Measurements from ENCODE around the gene OR10A5. TPM values are rescaled to one million over a fixed set of nuclear protein-coding genes. Genes with fewer than 3 reads are reported as not detected.

OR10A5 gene
- total and polyA plus RNA-seq, 10 of the 15 experiments (the other 5 are each of a cell fraction or from before 2014, with no cell fraction given) = not detected

GRCh38 chr11:6843670-6844069 lies 1.8 kb upstream of the OR10A5 start:
- no peak overlapping the region for H3K4me3 ChIP-seq
- ChIA-PET RAD21 (ENCODE audit: unreplicated experiment) (no interaction called here), SMC1A (ENCODE audit: uncharacterized antibody, unreplicated experiment) (interaction anchor here (1.7 kb wide), 1 partner anchor 10 kb away, joined by 4 read pairs; no protein-coding TSS in a partner anchor), POLR2A (no interaction called here), CTCF (interaction anchor here (0.6 to 0.9 kb wide), 2 partner anchors 31 to 54 kb away, joined by 3 read pairs; no protein-coding TSS in a partner anchor)
- H4K20me1 ChIP-seq (ENCODE audit: control insufficient read depth, insufficient read depth) = no peaks in the 10 kb centered on the region
- no peak overlapping the region for H3K4me2 ChIP-seq (ENCODE audit: control insufficient read depth, insufficient read depth)
- FAIRE-seq (no peak), ATAC-seq (no peak), DNase-seq (ENCODE audit: low read depth, low spot score) (no peak)
- H3K27ac ChIP-seq (ENCODE audit: control insufficient read depth, insufficient read depth) = no peak overlapping the region
- 36% methylated on average over 2 of the region's 2 CpGs for WGBS (ENCODE audit: insufficient coverage, insufficient replicate concordance, low lambda C conversion rate, missing lambda C conversion rate)
- H3K4me1 ChIP-seq (ENCODE audit: control insufficient read depth, insufficient read depth, low read length) = no peaks in the 10 kb centered on the region
- no peak overlapping the region for H2AFZ ChIP-seq (ENCODE audit: control insufficient read depth, low read depth, low read length)
- H3K27me3 ChIP-seq (replicated peaks in 1 of 2; ENCODE audit: control insufficient read depth in 2 of 2, insufficient read depth in 2 of 2, low read length in 1 of 2) = no peaks in the 10 kb centered on the region; a peak in 1 of 4 replicates
- intact Hi-C loops (cut with micrococcal nuclease; ENCODE audit: unreplicated experiment) (no loop called here), in situ Hi-C loops (cut with MboI) (no loop called here)
- no TSS peak for BruUV-seq (replicated peaks)
- H3K36me3 ChIP-seq (ENCODE audit: control insufficient read depth in 2 of 2, insufficient read depth in 2 of 2, low read length in 1 of 2) = no peaks in the 10 kb centered on the region
- H3K79me2 ChIP-seq (ENCODE audit: control insufficient read depth, insufficient read depth, low read length) = no peaks in the 10 kb centered on the region
- H3K9ac ChIP-seq (ENCODE audit: control insufficient read depth, insufficient read depth, low read length) = no peak overlapping the region
- H3K9me3 ChIP-seq (replicated peaks; ENCODE audit: control insufficient read depth, insufficient read depth, low read length) = no peaks in the 10 kb centered on the region
- TF ChIP-seq, protein P1, sequence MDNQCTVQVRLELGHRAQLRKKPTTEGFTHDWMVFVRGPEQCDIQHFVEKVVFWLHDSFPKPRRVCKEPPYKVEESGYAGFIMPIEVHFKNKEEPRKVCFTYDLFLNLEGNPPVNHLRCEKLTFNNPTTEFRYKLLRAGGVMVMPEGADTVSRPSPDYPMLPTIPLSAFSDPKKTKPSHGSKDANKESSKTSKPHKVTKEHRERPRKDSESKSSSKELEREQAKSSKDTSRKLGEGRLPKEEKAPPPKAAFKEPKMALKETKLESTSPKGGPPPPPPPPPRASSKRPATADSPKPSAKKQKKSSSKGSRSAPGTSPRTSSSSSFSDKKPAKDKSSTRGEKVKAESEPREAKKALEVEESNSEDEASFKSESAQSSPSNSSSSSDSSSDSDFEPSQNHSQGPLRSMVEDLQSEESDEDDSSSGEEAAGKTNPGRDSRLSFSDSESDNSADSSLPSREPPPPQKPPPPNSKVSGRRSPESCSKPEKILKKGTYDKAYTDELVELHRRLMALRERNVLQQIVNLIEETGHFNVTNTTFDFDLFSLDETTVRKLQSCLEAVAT (IDR thresholded peaks at IDR 0.05) = no peak
- TF ChIP-seq NR2C1 (IDR thresholded peaks at IDR 0.05) = no peak
- no peak for TF ChIP-seq CEBPB (IDR thresholded peaks at IDR 0.05; ENCODE audit: borderline replicate concordance in 1 of 2, low read depth in 2 of 2, low read length in 2 of 2)
- no peak for TF ChIP-seq EZH2 (IDR thresholded peaks at IDR 0.05; ENCODE audit: borderline replicate concordance, control insufficient read depth, low read depth, low read length)
- TF ChIP-seq, protein P2, sequence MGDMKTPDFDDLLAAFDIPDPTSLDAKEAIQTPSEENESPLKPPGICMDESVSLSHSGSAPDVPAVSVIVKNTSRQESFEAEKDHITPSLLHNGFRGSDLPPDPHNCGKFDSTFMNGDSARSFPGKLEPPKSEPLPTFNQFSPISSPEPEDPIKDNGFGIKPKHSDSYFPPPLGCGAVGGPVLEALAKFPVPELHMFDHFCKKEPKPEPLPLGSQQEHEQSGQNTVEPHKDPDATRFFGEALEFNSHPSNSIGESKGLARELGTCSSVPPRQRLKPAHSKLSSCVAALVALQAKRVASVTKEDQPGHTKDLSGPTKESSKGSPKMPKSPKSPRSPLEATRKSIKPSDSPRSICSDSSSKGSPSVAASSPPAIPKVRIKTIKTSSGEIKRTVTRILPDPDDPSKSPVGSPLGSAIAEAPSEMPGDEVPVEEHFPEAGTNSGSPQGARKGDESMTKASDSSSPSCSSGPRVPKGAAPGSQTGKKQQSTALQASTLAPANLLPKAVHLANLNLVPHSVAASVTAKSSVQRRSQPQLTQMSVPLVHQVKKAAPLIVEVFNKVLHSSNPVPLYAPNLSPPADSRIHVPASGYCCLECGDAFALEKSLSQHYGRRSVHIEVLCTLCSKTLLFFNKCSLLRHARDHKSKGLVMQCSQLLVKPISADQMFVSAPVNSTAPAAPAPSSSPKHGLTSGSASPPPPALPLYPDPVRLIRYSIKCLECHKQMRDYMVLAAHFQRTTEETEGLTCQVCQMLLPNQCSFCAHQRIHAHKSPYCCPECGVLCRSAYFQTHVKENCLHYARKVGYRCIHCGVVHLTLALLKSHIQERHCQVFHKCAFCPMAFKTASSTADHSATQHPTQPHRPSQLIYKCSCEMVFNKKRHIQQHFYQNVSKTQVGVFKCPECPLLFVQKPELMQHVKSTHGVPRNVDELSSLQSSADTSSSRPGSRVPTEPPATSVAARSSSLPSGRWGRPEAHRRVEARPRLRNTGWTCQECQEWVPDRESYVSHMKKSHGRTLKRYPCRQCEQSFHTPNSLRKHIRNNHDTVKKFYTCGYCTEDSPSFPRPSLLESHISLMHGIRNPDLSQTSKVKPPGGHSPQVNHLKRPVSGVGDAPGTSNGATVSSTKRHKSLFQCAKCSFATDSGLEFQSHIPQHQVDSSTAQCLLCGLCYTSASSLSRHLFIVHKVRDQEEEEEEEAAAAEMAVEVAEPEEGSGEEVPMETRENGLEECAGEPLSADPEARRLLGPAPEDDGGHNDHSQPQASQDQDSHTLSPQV (IDR thresholded peaks at IDR 0.05) = no peak
- TF ChIP-seq, protein P3, sequence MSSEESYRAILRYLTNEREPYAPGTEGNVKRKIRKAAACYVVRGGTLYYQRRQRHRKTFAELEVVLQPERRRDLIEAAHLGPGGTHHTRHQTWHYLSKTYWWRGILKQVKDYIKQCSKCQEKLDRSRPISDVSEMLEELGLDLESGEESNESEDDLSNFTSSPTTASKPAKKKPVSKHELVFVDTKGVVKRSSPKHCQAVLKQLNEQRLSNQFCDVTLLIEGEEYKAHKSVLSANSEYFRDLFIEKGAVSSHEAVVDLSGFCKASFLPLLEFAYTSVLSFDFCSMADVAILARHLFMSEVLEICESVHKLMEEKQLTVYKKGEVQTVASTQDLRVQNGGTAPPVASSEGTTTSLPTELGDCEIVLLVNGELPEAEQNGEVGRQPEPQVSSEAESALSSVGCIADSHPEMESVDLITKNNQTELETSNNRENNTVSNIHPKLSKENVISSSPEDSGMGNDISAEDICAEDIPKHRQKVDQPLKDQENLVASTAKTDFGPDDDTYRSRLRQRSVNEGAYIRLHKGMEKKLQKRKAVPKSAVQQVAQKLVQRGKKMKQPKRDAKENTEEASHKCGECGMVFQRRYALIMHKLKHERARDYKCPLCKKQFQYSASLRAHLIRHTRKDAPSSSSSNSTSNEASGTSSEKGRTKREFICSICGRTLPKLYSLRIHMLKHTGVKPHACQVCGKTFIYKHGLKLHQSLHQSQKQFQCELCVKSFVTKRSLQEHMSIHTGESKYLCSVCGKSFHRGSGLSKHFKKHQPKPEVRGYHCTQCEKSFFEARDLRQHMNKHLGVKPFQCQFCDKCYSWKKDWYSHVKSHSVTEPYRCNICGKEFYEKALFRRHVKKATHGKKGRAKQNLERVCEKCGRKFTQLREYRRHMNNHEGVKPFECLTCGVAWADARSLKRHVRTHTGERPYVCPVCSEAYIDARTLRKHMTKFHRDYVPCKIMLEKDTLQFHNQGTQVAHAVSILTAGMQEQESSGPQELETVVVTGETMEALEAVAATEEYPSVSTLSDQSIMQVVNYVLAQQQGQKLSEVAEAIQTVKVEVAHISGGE (CRISPR knock-in tag; IDR thresholded peaks at IDR 0.05) = no peak
- TF ChIP-seq, protein P4, sequence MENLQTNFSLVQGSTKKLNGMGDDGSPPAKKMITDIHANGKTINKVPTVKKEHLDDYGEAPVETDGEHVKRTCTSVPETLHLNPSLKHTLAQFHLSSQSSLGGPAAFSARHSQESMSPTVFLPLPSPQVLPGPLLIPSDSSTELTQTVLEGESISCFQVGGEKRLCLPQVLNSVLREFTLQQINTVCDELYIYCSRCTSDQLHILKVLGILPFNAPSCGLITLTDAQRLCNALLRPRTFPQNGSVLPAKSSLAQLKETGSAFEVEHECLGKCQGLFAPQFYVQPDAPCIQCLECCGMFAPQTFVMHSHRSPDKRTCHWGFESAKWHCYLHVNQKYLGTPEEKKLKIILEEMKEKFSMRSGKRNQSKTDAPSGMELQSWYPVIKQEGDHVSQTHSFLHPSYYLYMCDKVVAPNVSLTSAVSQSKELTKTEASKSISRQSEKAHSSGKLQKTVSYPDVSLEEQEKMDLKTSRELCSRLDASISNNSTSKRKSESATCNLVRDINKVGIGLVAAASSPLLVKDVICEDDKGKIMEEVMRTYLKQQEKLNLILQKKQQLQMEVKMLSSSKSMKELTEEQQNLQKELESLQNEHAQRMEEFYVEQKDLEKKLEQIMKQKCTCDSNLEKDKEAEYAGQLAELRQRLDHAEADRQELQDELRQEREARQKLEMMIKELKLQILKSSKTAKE (IDR thresholded peaks at IDR 0.05; ENCODE audit: low read depth, poor library complexity, severe bottlenecking) = no peak
- TF ChIP-seq RFX5 (IDR thresholded peaks at IDR 0.05; ENCODE audit: low read depth, low read length) = no peak
- TF ChIP-seq EED (IDR thresholded peaks at IDR 0.05; ENCODE audit: low read depth) = no peak
- TF ChIP-seq CHD2 (IDR thresholded peaks at IDR 0.05; ENCODE audit: borderline replicate concordance, low read depth, low read length) = no peak
- TF ChIP-seq CHD4 (IDR thresholded peaks at IDR 0.05) = no peak
